CD4-positive, alpha-beta T cell (primary cell): ENCODE measurements around the gene SIDT1. TPM values are rescaled to one million over a fixed set of nuclear protein-coding genes. Genes with fewer than 3 reads are reported as not detected.

Experiments
- ATAC-seq: fragments of 200-7000 bp; cut with Tn5 transposase; one replicate; pipeline ENCODE4 v1.10.0; 2022; ENCODE audit warnings: mild to moderate bottlenecking; ENCODE audit not compliant: poor library complexity
- CTCF ChIA-PET: fragments of 350-600 bp; sonication (Branson Sonifier 250); formaldehyde crosslinking; loops from one replicate; lab custom pipeline; 2021; ENCODE audit warnings: antibody characterized with exemption, inconsistent platforms; lab: Charles Lee
- POLR2A ChIA-PET: fragments of 350-600 bp; sonication (Branson Sonifier 250); formaldehyde crosslinking; loops from one replicate; lab custom pipeline; 2021; ENCODE audit warnings: antibody characterized with exemption, inconsistent platforms; lab: Charles Lee
- DNase-seq, 14 experiments: peaks; one replicate each; pipeline ENCODE4 v3.0.0-alpha.2; 2013 to 2020; ENCODE audit warnings: mixed read lengths in 2 of 14
- H3K27ac ChIP-seq, 2 donors: one replicate each; pipeline versions ENCODE4 v1.5.1 to v1.7.0; 2013; ENCODE audit warnings: low read length in 2 of 2, low read depth in 1 of 2, mild to moderate bottlenecking in 1 of 2
- H3K27me3 ChIP-seq, 2 experiments: 1 replicate in 1 of 2; 2 replicates in 1 of 2; pipeline versions ENCODE4 v1.6.1 to v1.7.0; 2013; ENCODE audit warnings: low read length in 2 of 2, control low read depth in 1 of 2, mild to moderate bottlenecking in 1 of 2, moderate library complexity in 1 of 2; ENCODE audit not compliant: insufficient read depth in 2 of 2, control insufficient read depth in 1 of 2
- H3K36me3 ChIP-seq: one replicate; pipeline ENCODE4 v1.6.1; 2013; ENCODE audit warnings: low read length, control low read depth; ENCODE audit not compliant: insufficient read depth
- H3K4me1 ChIP-seq: one replicate; pipeline ENCODE4 v1.6.1; 2013; ENCODE audit warnings: low read length, control low read depth; ENCODE audit not compliant: insufficient read depth
- H3K4me3 ChIP-seq: one replicate; pipeline ENCODE4 v1.5.1; 2013; ENCODE audit warnings: mild to moderate bottlenecking, low read length, moderate library complexity
- H3K9me3 ChIP-seq, 2 experiments: 1 replicate in 1 of 2; 2 replicates in 1 of 2; pipeline versions ENCODE4 v1.6.1 to v1.7.0; 2013; ENCODE audit warnings: low read length in 2 of 2, mild to moderate bottlenecking in 2 of 2, control low read depth in 1 of 2, moderate library complexity in 1 of 2; ENCODE audit not compliant: control insufficient read depth in 1 of 2, insufficient read depth in 1 of 2
- H3K27ac Mint-ChIP-seq: one replicate; pipeline ENCODE4 v1.8.0; 2020; ENCODE audit warnings: mixed read lengths
- H3K27me3 Mint-ChIP-seq: one replicate; pipeline ENCODE4 v1.8.0; 2021; ENCODE audit warnings: mixed read lengths
- H3K36me3 Mint-ChIP-seq: one replicate; pipeline ENCODE4 v1.8.0; 2021; ENCODE audit warnings: low read depth, mixed read lengths
- H3K4me1 Mint-ChIP-seq: one replicate; pipeline ENCODE4 v1.8.0; 2021; ENCODE audit warnings: low read depth, mixed read lengths
- H3K4me3 Mint-ChIP-seq: one replicate; pipeline ENCODE4 v1.8.0; 2020; ENCODE audit warnings: mild to moderate bottlenecking, mixed read lengths
- H3K9me3 Mint-ChIP-seq: one replicate; pipeline ENCODE4 v1.8.0; 2020; ENCODE audit warnings: mixed read lengths
- CTCF ChIP-seq: fragments of 200-600 bp; IDR thresholded peaks from one replicate; pipeline ENCODE4 v1.8.0; 2022; ENCODE audit warnings: antibody characterized with exemption, mild to moderate bottlenecking
- intact Hi-C, 2 experiments: fragments of 100-400 bp; cut with DNase I in 1 of 2; cut with micrococcal nuclease in 1 of 2; formaldehyde crosslinking; loops; one replicate each; pipeline versions ENCODE4 v1.15.1 to v1.9.0; 2023 to 2025; cut with DNase I, micrococcal nuclease
- total RNA-seq, 174 experiments: library from RNA in 2 of 174; stranded (reverse) in 2 of 174; gene quantifications; one replicate each; pipeline ENCODE4 v1.2.3 and lab custom pipeline; 2021 to 2026

The SIDT1 gene
- total RNA-seq, 2 experiments from 2014 or later: 28.8 to 37.3 TPM

DNA sequence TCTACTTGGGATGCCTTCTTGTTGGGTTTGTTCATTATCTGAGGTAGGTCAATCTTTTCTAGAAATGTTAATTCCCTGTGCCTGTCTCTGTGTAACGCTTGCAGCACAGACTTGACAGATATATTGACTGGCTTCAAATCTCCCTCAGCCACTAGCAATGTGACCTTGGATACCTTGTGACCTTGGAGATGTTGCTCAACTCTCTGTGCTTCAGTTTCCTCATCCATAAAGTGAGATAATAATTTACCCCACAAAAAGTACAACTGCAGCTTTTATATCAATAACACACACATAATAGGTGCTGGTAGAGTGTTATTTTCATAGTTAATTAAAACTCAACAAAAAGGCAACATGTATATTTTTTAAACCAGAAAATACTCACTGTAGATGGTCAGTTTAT lies 52.9 kb downstream of the SIDT1 start:
- Histone ChIP-seq H3K36me3 (peaks cover 75% of the 10 kb centered on the region), H3K27me3 (no peaks in the 10 kb centered on the region), H3K4me3 (no peak overlapping the region), H3K27ac (no peak overlapping the region), H3K4me1 (no peaks in the 10 kb centered on the region), H3K9me3 (no peaks in the 10 kb centered on the region)
- Mint-ChIP-seq H3K4me1 (peaks cover 7% of the 10 kb centered on the region), H3K4me3 (no peak overlapping the region), H3K9me3 (no peaks in the 10 kb centered on the region), H3K36me3 (peaks cover 97% of the 10 kb centered on the region), H3K27ac (no peak overlapping the region), H3K27me3 (no peaks in the 10 kb centered on the region)
- ChIA-PET POLR2A (no interaction called here), CTCF (no interaction called here)
- intact Hi-C loops: no loop called here
- DNase-seq (no peak), ATAC-seq (no peak)
- no peak for TF ChIP-seq CTCF

GRCh38 chr3:113585720-113586119 lies 53.4 kb downstream of the SIDT1 start:
- H3K4me3 Mint-ChIP-seq: no peak overlapping the region
- Histone ChIP-seq H3K36me3 (peaks cover 72% of the 10 kb centered on the region), H3K4me3 (no peak overlapping the region), H3K27ac (no peak overlapping the region), H3K4me1 (no peaks in the 10 kb centered on the region), H3K9me3 (no peaks in the 10 kb centered on the region), H3K27me3 (no peaks in the 10 kb centered on the region)
- no peak for TF ChIP-seq CTCF
- H3K9me3 Mint-ChIP-seq: no peaks in the 10 kb centered on the region
- H3K4me1 Mint-ChIP-seq: peaks cover 11% of the 10 kb centered on the region
- ChIA-PET CTCF (no interaction called here), POLR2A (no interaction called here)
- intact Hi-C loops: no loop called here
- no peaks in the 10 kb centered on the region for H3K27me3 Mint-ChIP-seq
- no peak for ATAC-seq
- peaks cover 96% of the 10 kb centered on the region for H3K36me3 Mint-ChIP-seq
- no peak for DNase-seq
- H3K27ac Mint-ChIP-seq: no peak overlapping the region

- ChIA-PET CTCF (interaction anchor here (1.0 to 1.1 kb wide), 2 partner anchors 11 to 16 kb away, joined by 3 read pairs; no protein-coding TSS in a partner anchor), POLR2A (interaction anchor here (0.7 kb wide), 1 partner anchor 157 kb away, joined by 3 read pairs; no protein-coding TSS in a partner anchor)
- Mint-ChIP-seq H3K36me3 (peaks cover 95% of the 10 kb centered on the region), H3K27me3 (no peaks in the 10 kb centered on the region), H3K4me3 (no peak overlapping the region), H3K27ac (peak overlapping the region; percentile 20), H3K4me1 (peaks cover 20% of the 10 kb centered on the region), H3K9me3 (no peaks in the 10 kb centered on the region)
- peaks cover 55% of the 10 kb centered on the region for H3K36me3 ChIP-seq
- intact Hi-C loops: no loop called here
- H3K4me3 ChIP-seq: no peak overlapping the region
- TF ChIP-seq CTCF: no peak
- H3K4me1 ChIP-seq: no peaks in the 10 kb centered on the region
- no peaks in the 10 kb centered on the region for H3K27me3 ChIP-seq
- no peak for DNase-seq
- H3K27ac ChIP-seq: no peak overlapping the region
- ATAC-seq: no peak
- no peaks in the 10 kb centered on the region for H3K9me3 ChIP-seq
Measured at GRCh38 chr3:113588806-113589205, 56.5 kb downstream of the SIDT1 start.
